ENCODE measurements around the gene SLC25A47.

Gene SLC25A47

GRCh38 chr14:100376751-100377171 lies 53.6 kb downstream of the SLC25A47 start:
- no peak for FAIRE-seq
- DNase-seq (ENCODE audit: insufficient read length), result no peak
- TF ChIP-seq POLR2A (IDR thresholded peaks at IDR 0.05; ENCODE audit: low read depth, low read length) (no peak), POLR2AphosphoS5 (IDR thresholded peaks at IDR 0.05; ENCODE audit: low read depth, low read length) (no peak), TAF1 (IDR thresholded peaks at IDR 0.05; ENCODE audit: borderline replicate concordance, low read depth, low read length) (no peak)

Measured in GM12892 (cell line).